HL-60 (cell line): ENCODE data around the gene PLEKHG7.
A peak's percentile ranks its signal among the peaks of the same experiment; 100 is the strongest.

Experiments used
- DNase-seq, 2 experiments: peaks; one replicate each; pipeline ENCODE4 v3.0.0-alpha.2; 2010 to 2020; ENCODE audit warnings: low read depth in 1 of 2, low spot score in 1 of 2
- H3K27ac ChIP-seq: fragments of 250-450 bp; sonication (Bioruptor Pico); replicated peaks from 2 replicates; pipeline ENCODE4 v1.5.1; 2020; ENCODE audit warnings: mild to moderate bottlenecking, moderate library complexity
- H3K27me3 ChIP-seq: fragments of 250-450 bp; sonication (Bioruptor Pico); 2 replicates; pipeline ENCODE4 v1.5.1; 2021; ENCODE audit warnings: mild to moderate bottlenecking, moderate library complexity; ENCODE audit not compliant: insufficient read depth, poor library complexity, severe bottlenecking
- H3K4me3 ChIP-seq: replicated peaks from 2 replicates; pipeline ENCODE4 v1.5.1; 2011; ENCODE audit warnings: mild to moderate bottlenecking, control low read depth, low read length; ENCODE audit not compliant: insufficient read depth
- GABPA ChIP-seq: IDR thresholded peaks from 2 replicates; pipeline ENCODE4 v1.6.1; 2012; ENCODE audit warnings: low read depth
- POLR2AphosphoS5 ChIP-seq: IDR thresholded peaks from 2 replicates; pipeline ENCODE4 v1.6.1; 2012; ENCODE audit warnings: low read depth
- SPI1 ChIP-seq: IDR thresholded peaks from 2 replicates; pipeline ENCODE4 v1.6.1; 2012; ENCODE audit warnings: low read depth, mild to moderate bottlenecking, borderline replicate concordance
- TF ChIP-seq, protein P1 (sequence below): IDR thresholded peaks from one replicate; pipeline ENCODE4 v1.5.1; 2011; ENCODE audit warnings: low read length, control low read depth, inconsistent platforms; ENCODE audit not compliant: insufficient read depth
- TF ChIP-seq, protein P2 (sequence below): IDR thresholded peaks from 2 replicates; pipeline ENCODE4 v1.6.1; 2012; ENCODE audit warnings: low read depth; ENCODE audit not compliant: insufficient replicate concordance

Gene PLEKHG7

DNA sequence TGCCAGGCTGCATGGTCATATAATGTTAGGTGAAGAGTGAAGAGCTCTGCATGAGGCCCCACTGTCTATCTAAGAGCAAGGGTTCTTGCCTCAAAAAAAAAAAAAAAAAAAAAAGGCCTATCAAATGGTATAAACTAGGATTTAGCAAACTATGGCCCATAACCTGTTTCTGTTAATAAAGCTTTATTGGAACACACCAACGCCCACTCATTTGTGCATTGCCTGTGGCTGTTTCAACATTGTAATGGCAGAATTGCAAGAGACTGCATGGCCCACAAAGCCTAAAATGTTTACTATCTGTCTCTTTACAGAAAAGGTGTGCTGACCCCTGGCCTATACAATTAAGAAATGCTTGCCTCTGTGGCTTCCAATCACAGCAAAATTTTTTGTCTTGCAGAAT lies 12.8 kb downstream of the PLEKHG7 start:
- Histone ChIP-seq H3K4me3 (no peak overlapping the region), H3K27ac (no peak overlapping the region), H3K27me3 (no peaks in the 10 kb centered on the region)
- no peak for DNase-seq
- TF ChIP-seq POLR2AphosphoS5 (no peak), GABPA (no peak), SPI1 (no peak)
- TF ChIP-seq, protein P1, sequence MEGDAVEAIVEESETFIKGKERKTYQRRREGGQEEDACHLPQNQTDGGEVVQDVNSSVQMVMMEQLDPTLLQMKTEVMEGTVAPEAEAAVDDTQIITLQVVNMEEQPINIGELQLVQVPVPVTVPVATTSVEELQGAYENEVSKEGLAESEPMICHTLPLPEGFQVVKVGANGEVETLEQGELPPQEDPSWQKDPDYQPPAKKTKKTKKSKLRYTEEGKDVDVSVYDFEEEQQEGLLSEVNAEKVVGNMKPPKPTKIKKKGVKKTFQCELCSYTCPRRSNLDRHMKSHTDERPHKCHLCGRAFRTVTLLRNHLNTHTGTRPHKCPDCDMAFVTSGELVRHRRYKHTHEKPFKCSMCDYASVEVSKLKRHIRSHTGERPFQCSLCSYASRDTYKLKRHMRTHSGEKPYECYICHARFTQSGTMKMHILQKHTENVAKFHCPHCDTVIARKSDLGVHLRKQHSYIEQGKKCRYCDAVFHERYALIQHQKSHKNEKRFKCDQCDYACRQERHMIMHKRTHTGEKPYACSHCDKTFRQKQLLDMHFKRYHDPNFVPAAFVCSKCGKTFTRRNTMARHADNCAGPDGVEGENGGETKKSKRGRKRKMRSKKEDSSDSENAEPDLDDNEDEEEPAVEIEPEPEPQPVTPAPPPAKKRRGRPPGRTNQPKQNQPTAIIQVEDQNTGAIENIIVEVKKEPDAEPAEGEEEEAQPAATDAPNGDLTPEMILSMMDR: no peak
- TF ChIP-seq, protein P2, sequence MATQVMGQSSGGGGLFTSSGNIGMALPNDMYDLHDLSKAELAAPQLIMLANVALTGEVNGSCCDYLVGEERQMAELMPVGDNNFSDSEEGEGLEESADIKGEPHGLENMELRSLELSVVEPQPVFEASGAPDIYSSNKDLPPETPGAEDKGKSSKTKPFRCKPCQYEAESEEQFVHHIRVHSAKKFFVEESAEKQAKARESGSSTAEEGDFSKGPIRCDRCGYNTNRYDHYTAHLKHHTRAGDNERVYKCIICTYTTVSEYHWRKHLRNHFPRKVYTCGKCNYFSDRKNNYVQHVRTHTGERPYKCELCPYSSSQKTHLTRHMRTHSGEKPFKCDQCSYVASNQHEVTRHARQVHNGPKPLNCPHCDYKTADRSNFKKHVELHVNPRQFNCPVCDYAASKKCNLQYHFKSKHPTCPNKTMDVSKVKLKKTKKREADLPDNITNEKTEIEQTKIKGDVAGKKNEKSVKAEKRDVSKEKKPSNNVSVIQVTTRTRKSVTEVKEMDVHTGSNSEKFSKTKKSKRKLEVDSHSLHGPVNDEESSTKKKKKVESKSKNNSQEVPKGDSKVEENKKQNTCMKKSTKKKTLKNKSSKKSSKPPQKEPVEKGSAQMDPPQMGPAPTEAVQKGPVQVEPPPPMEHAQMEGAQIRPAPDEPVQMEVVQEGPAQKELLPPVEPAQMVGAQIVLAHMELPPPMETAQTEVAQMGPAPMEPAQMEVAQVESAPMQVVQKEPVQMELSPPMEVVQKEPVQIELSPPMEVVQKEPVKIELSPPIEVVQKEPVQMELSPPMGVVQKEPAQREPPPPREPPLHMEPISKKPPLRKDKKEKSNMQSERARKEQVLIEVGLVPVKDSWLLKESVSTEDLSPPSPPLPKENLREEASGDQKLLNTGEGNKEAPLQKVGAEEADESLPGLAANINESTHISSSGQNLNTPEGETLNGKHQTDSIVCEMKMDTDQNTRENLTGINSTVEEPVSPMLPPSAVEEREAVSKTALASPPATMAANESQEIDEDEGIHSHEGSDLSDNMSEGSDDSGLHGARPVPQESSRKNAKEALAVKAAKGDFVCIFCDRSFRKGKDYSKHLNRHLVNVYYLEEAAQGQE: no peak

DNA sequence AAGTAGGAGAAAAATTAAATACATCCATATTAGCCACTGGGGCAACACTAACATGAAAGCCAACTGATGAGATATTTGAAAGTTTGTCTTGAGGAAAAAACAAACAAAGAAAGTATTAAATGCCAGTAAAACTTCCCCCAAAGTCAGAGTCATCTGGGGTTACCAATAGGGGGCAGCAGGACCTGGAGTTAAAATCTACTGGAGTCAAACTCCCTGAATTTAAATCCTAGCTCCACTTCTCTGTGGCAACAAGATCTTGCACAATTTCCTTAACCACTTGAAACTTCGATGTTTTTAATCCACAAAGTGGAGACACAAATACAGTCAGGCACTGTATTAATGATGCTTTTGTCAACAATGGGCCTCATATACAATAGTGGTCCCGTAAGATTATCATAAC lies 14.4 kb downstream of the PLEKHG7 start:
- DNase-seq: peak; percentile 56 to 60
- Histone ChIP-seq H3K27me3 (no peaks in the 10 kb centered on the region), H3K27ac (no peak overlapping the region), H3K4me3 (no peak overlapping the region)
- TF ChIP-seq, protein P1: peak; percentile 64
- TF ChIP-seq, protein P2: no peak

DNA sequence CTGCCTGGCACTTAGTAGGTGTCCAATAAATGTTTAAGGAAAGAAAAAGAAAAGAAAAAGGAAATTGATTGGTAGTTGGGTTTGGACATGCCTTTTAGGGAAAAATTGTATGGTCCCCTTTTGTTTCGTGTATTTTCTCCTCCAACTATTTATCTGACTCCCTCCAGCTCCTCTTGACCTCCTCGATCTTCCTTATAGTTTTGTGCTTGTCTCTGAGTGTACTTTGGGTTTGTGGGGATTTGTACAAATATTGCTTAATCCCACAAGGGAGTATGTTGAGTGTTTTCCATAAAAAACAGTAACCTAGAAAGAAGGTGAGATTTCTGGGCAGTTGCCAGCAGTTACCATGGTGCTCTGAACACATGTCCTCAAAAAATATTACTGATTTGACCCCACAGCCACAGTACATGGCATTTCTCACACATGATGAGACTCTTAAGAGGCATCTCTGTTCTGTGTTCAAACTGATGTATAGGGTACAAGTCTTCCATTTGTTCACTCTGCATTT lies 15.7 kb downstream of the PLEKHG7 start:
- H3K27me3 ChIP-seq: no peaks in the 10 kb centered on the region
- TF ChIP-seq GABPA (no peak), SPI1 (no peak)
- TF ChIP-seq, protein P1: no peak
- DNase-seq: no peak

DNA sequence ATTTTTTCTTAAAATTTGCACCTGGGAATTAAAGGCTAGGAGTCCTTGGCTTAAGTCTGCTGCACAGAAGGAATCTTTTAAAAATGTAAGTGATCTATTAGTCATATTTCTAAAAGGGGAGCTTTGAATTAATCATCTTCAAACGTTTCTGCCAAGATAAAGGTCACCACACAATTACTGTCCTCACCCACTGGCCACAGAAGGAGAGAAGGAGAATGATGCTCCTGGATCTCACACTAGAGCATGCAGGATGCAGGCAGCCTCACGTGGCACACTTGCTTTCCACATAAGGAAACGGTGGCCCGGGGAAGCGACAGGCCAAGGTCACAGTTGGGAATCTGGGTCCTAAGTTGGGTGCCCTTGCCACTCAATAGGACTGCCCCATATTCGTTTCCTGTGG lies 16.9 kb downstream of the PLEKHG7 start:
- no peak overlapping the region for H3K27ac ChIP-seq
- DNase-seq: no peak
- TF ChIP-seq, protein P2: no peak
- TF ChIP-seq POLR2AphosphoS5: no peak
- TF ChIP-seq GABPA: no peak
- TF ChIP-seq, protein P1: no peak
- no peak for TF ChIP-seq SPI1

More for the DNA sequence above, 15.7 kb downstream of the PLEKHG7 start:
- Histone ChIP-seq H3K4me3 (no peak overlapping the region), H3K27ac (no peak overlapping the region)

More for the DNA sequence above, 16.9 kb downstream of the PLEKHG7 start:
- no peak overlapping the region for H3K4me3 ChIP-seq
- H3K27me3 ChIP-seq: no peaks in the 10 kb centered on the region
